HEK293 (cell line): ENCODE data around the gene KRT8.

Source experiments
- BCL11A ChIP-seq: fragments of 450-650 bp; formaldehyde crosslinking; IDR thresholded peaks from 2 replicates; pipeline ENCODE4 v1.5.1; 2016; ENCODE audit warnings: low read depth, missing biosample characterization, missing genetic modification characterization
- BCL6B ChIP-seq: fragments of 450-650 bp; formaldehyde crosslinking; IDR thresholded peaks from 2 replicates; pipeline ENCODE4 v1.5.1; 2017; ENCODE audit warnings: missing biosample characterization, missing genetic modification characterization
- EGR2 ChIP-seq: fragments of 450-650 bp; formaldehyde crosslinking; IDR thresholded peaks from 2 replicates; pipeline ENCODE4 v1.5.1; 2016; ENCODE audit warnings: low read depth, missing biosample characterization, missing genetic modification characterization
- GFI1B ChIP-seq: fragments of 450-650 bp; formaldehyde crosslinking; IDR thresholded peaks from 2 replicates; pipeline ENCODE4 v1.5.1; 2016; ENCODE audit warnings: missing biosample characterization, missing genetic modification characterization
- IKZF3 ChIP-seq: fragments of 450-650 bp; IDR thresholded peaks from 2 replicates; pipeline ENCODE4 v1.5.0; 2018; ENCODE audit warnings: missing biosample characterization, mild to moderate bottlenecking, missing genetic modification characterization, moderate library complexity
- PRDM6 ChIP-seq: fragments of 450-650 bp; formaldehyde crosslinking; IDR thresholded peaks from 2 replicates; pipeline ENCODE4 v1.5.1; 2017; ENCODE audit warnings: missing biosample characterization, missing genetic modification characterization
- SP7 ChIP-seq: fragments of 450-650 bp; formaldehyde crosslinking; IDR thresholded peaks from 2 replicates; pipeline ENCODE4 v1.5.1; 2016; ENCODE audit warnings: missing biosample characterization, missing genetic modification characterization
- TSHZ1 ChIP-seq: fragments of 450-650 bp; formaldehyde crosslinking; IDR thresholded peaks from 2 replicates; pipeline ENCODE4 v1.5.1; 2016; ENCODE audit warnings: missing biosample characterization, missing genetic modification characterization, borderline replicate concordance
- ZBTB1 ChIP-seq: fragments of 450-650 bp; formaldehyde crosslinking; IDR thresholded peaks from 2 replicates; pipeline ENCODE4 v1.5.1; 2016; ENCODE audit warnings: missing biosample characterization, missing genetic modification characterization
- ZBTB17 ChIP-seq: fragments of 450-650 bp; formaldehyde crosslinking; IDR thresholded peaks from 2 replicates; pipeline ENCODE4 v1.5.1; 2016; ENCODE audit warnings: missing biosample characterization, missing genetic modification characterization
- ZBTB20 ChIP-seq: fragments of 450-650 bp; formaldehyde crosslinking; IDR thresholded peaks from 2 replicates; pipeline ENCODE4 v1.5.1; 2016; ENCODE audit warnings: missing biosample characterization, missing genetic modification characterization
- ZBTB48 ChIP-seq: fragments of 450-650 bp; formaldehyde crosslinking; IDR thresholded peaks from 2 replicates; pipeline ENCODE4 v1.5.1; 2016; ENCODE audit warnings: missing biosample characterization, missing genetic modification characterization
- ZBTB6 ChIP-seq: fragments of 450-650 bp; formaldehyde crosslinking; IDR thresholded peaks from 2 replicates; pipeline ENCODE4 v1.5.1; 2017; ENCODE audit warnings: missing biosample characterization, missing genetic modification characterization
- ZEB2 ChIP-seq: fragments of 450-650 bp; formaldehyde crosslinking; IDR thresholded peaks from 2 replicates; pipeline ENCODE4 v1.5.1; 2016; ENCODE audit warnings: missing biosample characterization, missing genetic modification characterization
- ZNF19 ChIP-seq: fragments of 450-650 bp; formaldehyde crosslinking; IDR thresholded peaks from 2 replicates; pipeline ENCODE4; 2016; ENCODE audit warnings: missing biosample characterization, missing genetic modification characterization, low read depth
- ZNF24 ChIP-seq: fragments of 450-650 bp; formaldehyde crosslinking; IDR thresholded peaks from 2 replicates; pipeline ENCODE4 v1.5.1; 2016; ENCODE audit warnings: missing biosample characterization, missing genetic modification characterization
- ZNF26 ChIP-seq: fragments of 450-650 bp; formaldehyde crosslinking; IDR thresholded peaks from 2 replicates; pipeline ENCODE4 v1.5.1; 2016; ENCODE audit warnings: missing biosample characterization, missing genetic modification characterization
- ZNF274 ChIP-seq, 2 experiments: fragments of 200-500 bp in 1 of 2; fragments of 450-650 bp in 1 of 2; sonication (Bioruptor generic) in 1 of 2; formaldehyde crosslinking in 1 of 2; IDR thresholded peaks; 2 replicates each; pipeline versions ENCODE4 v1.5.1 to v1.6.1; 2014 to 2016; ENCODE audit warnings: borderline replicate concordance in 1 of 2, inconsistent platforms in 1 of 2, low read length in 1 of 2, missing biosample characterization in 1 of 2, missing genetic modification characterization in 1 of 2
- ZNF335 ChIP-seq: fragments of 450-650 bp; formaldehyde crosslinking; conservative IDR thresholded peaks from 2 replicates; pipeline ENCODE4 v1.5.1; 2016; ENCODE audit warnings: missing biosample characterization, missing genetic modification characterization
- ZNF398 ChIP-seq: fragments of 450-650 bp; formaldehyde crosslinking; IDR thresholded peaks from 2 replicates; pipeline ENCODE4 v1.5.1; 2017; ENCODE audit warnings: missing biosample characterization, missing genetic modification characterization
- ZNF423 ChIP-seq: fragments of 450-650 bp; formaldehyde crosslinking; IDR thresholded peaks from 2 replicates; pipeline ENCODE4 v1.5.1; 2016; ENCODE audit warnings: missing biosample characterization, missing genetic modification characterization
- ZNF449 ChIP-seq: fragments of 450-650 bp; formaldehyde crosslinking; IDR thresholded peaks from 2 replicates; pipeline ENCODE4 v1.5.1; 2017; ENCODE audit warnings: missing biosample characterization, mild to moderate bottlenecking, missing genetic modification characterization, moderate library complexity
- ZNF514 ChIP-seq: fragments of 450-650 bp; formaldehyde crosslinking; IDR thresholded peaks from 2 replicates; pipeline ENCODE4 v1.5.1; 2016; ENCODE audit warnings: missing biosample characterization, missing genetic modification characterization
- ZNF660 ChIP-seq: fragments of 450-650 bp; IDR thresholded peaks from 2 replicates; pipeline ENCODE4 v1.5.1; 2018; ENCODE audit warnings: missing biosample characterization, mild to moderate bottlenecking, missing genetic modification characterization
- ZNF664 ChIP-seq: fragments of 450-650 bp; formaldehyde crosslinking; IDR thresholded peaks from 2 replicates; pipeline ENCODE4 v1.5.1; 2016; ENCODE audit warnings: missing biosample characterization, missing genetic modification characterization

Gene KRT8

GRCh38 chr12:52873832-52874572 lies 30.9 kb downstream of the KRT8 start (continued):
- TF ChIP-seq ZNF398 (tag by site-specific recombination) (peak; percentile 99), TSHZ1 (tag by site-specific recombination) (no peak), ZBTB1 (tag by site-specific recombination) (0 out of 2 replicates have a peak, but pooled peaks have one; percentile 48), EGR2 (tag by site-specific recombination) (peak; percentile 93), ZEB2 (tag by site-specific recombination) (peak; percentile 48), BCL6B (tag by site-specific recombination) (no peak), ZNF660 (peak; percentile 71; the same call in 1 of the 2 replicates), ZNF274 (IDR thresholded peaks at IDR 0.05; ENCODE audit: low read length) (no peak), ZNF274 (tag by site-specific recombination; IDR thresholded peaks at IDR 0.05; ENCODE audit: borderline replicate concordance) (no peak), BCL11A (tag by site-specific recombination) (peak; percentile 41; the same call in 1 of the 2 replicates), ZNF26 (no peak), ZBTB20 (tag by site-specific recombination) (peak; percentile 31; the same call in 1 of the 2 replicates), ZNF19 (tag by site-specific recombination) (no peak), ZNF514 (tag by site-specific recombination) (no peak), PRDM6 (tag by site-specific recombination) (no peak), ZBTB6 (peak; percentile 85), ZNF664 (no peak), ZNF335 (tag by site-specific recombination) (peak; percentile 87), ZBTB17 (tag by site-specific recombination) (peak; percentile 58; the same call in 1 of the 2 replicates), IKZF3 (tag by site-specific recombination) (peak; percentile 95), SP7 (peak; percentile 88), ZBTB48 (peak; percentile 20; the same call in 1 of the 2 replicates), ZNF423 (peak; percentile 73), ZNF24 (tag by site-specific recombination) (0 out of 2 replicates have a peak, but pooled peaks have one; percentile 51), ZNF449 (tag by site-specific recombination) (no peak), GFI1B (tag by site-specific recombination) (no peak)
